HEK293 (cell line): Measurements from ENCODE around the gene IQCE.

Experiments used
- CTCF ChIA-PET: fragments of 350-600 bp; formaldehyde crosslinking; extraction: SDS; loops from one replicate; lab custom pipeline; 2021; ENCODE audit warnings: antibody characterized with exemption; lab: Yijun Ruan, JAX
- POLR2A ChIA-PET: fragments of 300-600 bp; formaldehyde crosslinking; extraction: SDS; loops from one replicate; lab custom pipeline; 2020; ENCODE audit warnings: antibody characterized with exemption, inconsistent platforms; lab: Yijun Ruan, JAX
- H3K27ac ChIP-seq: fragments of 200-500 bp; sonication (Bioruptor generic); 2 replicates; pipeline ENCODE4 v1.5.1; 2014; ENCODE audit warnings: low read depth, low read length, control low read depth, inconsistent platforms; ENCODE audit errors: extremely low read depth
- H3K36me3 ChIP-seq, 2 experiments: fragments of 200-500 bp in 1 of 2; sonication (Bioruptor generic) in 1 of 2; 1 replicate in 1 of 2; 2 replicates in 1 of 2; pipeline ENCODE4 v1.5.1; 2014 to 2017; ENCODE audit warnings: inconsistent platforms in 2 of 2, low read length in 2 of 2; ENCODE audit not compliant: control insufficient read depth in 2 of 2, insufficient read depth in 1 of 2
- H3K4me1 ChIP-seq: fragments of 200-500 bp; sonication (Bioruptor generic); 2 replicates; pipeline ENCODE4 v1.5.1; 2014; ENCODE audit warnings: mild to moderate bottlenecking, low read length, inconsistent platforms; ENCODE audit not compliant: control insufficient read depth, insufficient read depth
- H3K4me3 ChIP-seq: 2 replicates; pipeline ENCODE4 v1.5.1; 2011; ENCODE audit warnings: low read depth, mild to moderate bottlenecking, control low read depth, low read length, moderate library complexity
- H3K9me3 ChIP-seq: fragments of 200-500 bp; sonication (Bioruptor generic); 2 replicates; pipeline ENCODE4 v1.5.1; 2014; ENCODE audit warnings: low read depth, low read length, inconsistent platforms; ENCODE audit not compliant: control insufficient read depth, insufficient read depth
- CTCF ChIP-seq: fragments of 450-650 bp; formaldehyde crosslinking; IDR thresholded peaks from 2 replicates; pipeline ENCODE4 v1.5.1; 2016; ENCODE audit warnings: missing biosample characterization, missing genetic modification characterization
- EGR2 ChIP-seq: fragments of 450-650 bp; formaldehyde crosslinking; IDR thresholded peaks from 2 replicates; pipeline ENCODE4 v1.5.1; 2016; ENCODE audit warnings: low read depth, missing biosample characterization, missing genetic modification characterization
- GLI4 ChIP-seq: fragments of 450-650 bp; formaldehyde crosslinking; IDR thresholded peaks from 2 replicates; pipeline ENCODE4 v1.5.1; 2016; ENCODE audit warnings: missing biosample characterization, missing genetic modification characterization
- HOXC10 ChIP-seq: sonication (generic); formaldehyde crosslinking; IDR thresholded peaks from 2 replicates; pipeline ENCODE4 v1.8.1; 2023; ENCODE audit warnings: mild to moderate bottlenecking, missing genetic modification reagents
- KLF1 ChIP-seq: fragments of 450-650 bp; formaldehyde crosslinking; IDR thresholded peaks from 2 replicates; pipeline ENCODE4 v1.5.1; 2016; ENCODE audit warnings: missing biosample characterization, missing genetic modification characterization
- KLF8 ChIP-seq: fragments of 450-650 bp; formaldehyde crosslinking; IDR thresholded peaks from 2 replicates; pipeline ENCODE4 v1.5.1; 2016; ENCODE audit warnings: missing biosample characterization, missing genetic modification characterization
- SP7 ChIP-seq: fragments of 450-650 bp; formaldehyde crosslinking; IDR thresholded peaks from 2 replicates; pipeline ENCODE4 v1.5.1; 2016; ENCODE audit warnings: missing biosample characterization, missing genetic modification characterization
- TRIM28 ChIP-seq: IDR thresholded peaks from 2 replicates; pipeline ENCODE4 v1.6.1; 2011; ENCODE audit warnings: low read length, control low read depth, borderline replicate concordance
- ZBTB44 ChIP-seq: fragments of 450-650 bp; IDR thresholded peaks from 2 replicates; pipeline ENCODE4 v1.5.1; 2018; ENCODE audit warnings: missing biosample characterization, mild to moderate bottlenecking, missing genetic modification characterization
- ZNF112 ChIP-seq: fragments of 450-650 bp; formaldehyde crosslinking; IDR thresholded peaks from 2 replicates; pipeline ENCODE4 v1.5.0; 2017; ENCODE audit warnings: missing biosample characterization, missing genetic modification characterization
- ZNF157 ChIP-seq: fragments of 450-650 bp; formaldehyde crosslinking; IDR thresholded peaks from 2 replicates; pipeline ENCODE4 v1.5.1; 2016; ENCODE audit warnings: missing biosample characterization, missing genetic modification characterization
- ZNF169 ChIP-seq: fragments of 450-650 bp; formaldehyde crosslinking; IDR thresholded peaks from 2 replicates; pipeline ENCODE4 v1.5.1; 2016; ENCODE audit warnings: missing biosample characterization, missing genetic modification characterization
- ZNF18 ChIP-seq: fragments of 450-650 bp; formaldehyde crosslinking; IDR thresholded peaks from 2 replicates; pipeline ENCODE4 v1.5.1; 2016; ENCODE audit warnings: missing biosample characterization, missing genetic modification characterization
- ZNF184 ChIP-seq: fragments of 450-650 bp; IDR thresholded peaks from 2 replicates; pipeline ENCODE4 v1.5.1; 2018; ENCODE audit warnings: missing biosample characterization, mild to moderate bottlenecking, missing genetic modification characterization
- ZNF324 ChIP-seq: fragments of 450-650 bp; formaldehyde crosslinking; IDR thresholded peaks from 2 replicates; pipeline ENCODE4 v1.5.1; 2016; ENCODE audit warnings: missing biosample characterization, missing genetic modification characterization
- ZNF48 ChIP-seq: fragments of 450-650 bp; formaldehyde crosslinking; IDR thresholded peaks from 2 replicates; pipeline ENCODE4 v1.5.1; 2016; ENCODE audit warnings: missing biosample characterization, missing genetic modification characterization
- ZNF488 ChIP-seq: fragments of 450-650 bp; formaldehyde crosslinking; IDR thresholded peaks from 2 replicates; pipeline ENCODE4 v1.5.1; 2016; ENCODE audit warnings: missing biosample characterization, missing genetic modification characterization
- ZNF510 ChIP-seq: fragments of 450-650 bp; formaldehyde crosslinking; IDR thresholded peaks from 2 replicates; pipeline ENCODE4 v1.5.1; 2018; ENCODE audit warnings: mild to moderate bottlenecking, missing genetic modification characterization, missing biosample characterization; ENCODE audit not compliant: insufficient replicate concordance
- ZNF555 ChIP-seq: fragments of 450-650 bp; formaldehyde crosslinking; conservative IDR thresholded peaks from 2 replicates; pipeline ENCODE4 v1.5.1; 2017; ENCODE audit warnings: missing biosample characterization, mild to moderate bottlenecking, missing genetic modification characterization, inconsistent platforms
- ZNF560 ChIP-seq: fragments of 450-650 bp; formaldehyde crosslinking; IDR thresholded peaks from 2 replicates; pipeline ENCODE4 v1.5.1; 2017; ENCODE audit warnings: missing biosample characterization, missing genetic modification characterization, borderline replicate concordance
- ZNF624 ChIP-seq: fragments of 450-650 bp; formaldehyde crosslinking; IDR thresholded peaks from 2 replicates; pipeline ENCODE4 v1.5.1; 2017; ENCODE audit warnings: missing biosample characterization, missing genetic modification characterization

Gene IQCE

GRCh38 chr7:2525658-2526630, 32.8 kb upstream of the IQCE start (continued):
- TF ChIP-seq ZBTB44 (no peak), ZNF624 (no peak), HOXC10 (CRISPR knock-in tag) (no peak), KLF8 (tag by site-specific recombination) (peak; percentile 52; the same call in 1 of the 2 replicates), ZNF488 (tag by site-specific recombination) (no peak), SP7 (tag by site-specific recombination) (peak; percentile 46; the same call in 1 of the 2 replicates), ZNF184 (tag by site-specific recombination) (no peak), ZNF169 (no peak), ZNF560 (tag by site-specific recombination) (no peak), ZNF555 (tag by site-specific recombination) (no peak), TRIM28 (no peak), CTCF (tag by site-specific recombination) (peak; percentile 75), ZNF324 (tag by site-specific recombination) (no peak), ZNF112 (tag by site-specific recombination) (no peak), ZNF48 (tag by site-specific recombination) (no peak)

- no peaks in the 10 kb centered on the region for H3K36me3 ChIP-seq
- TF ChIP-seq EGR2 (tag by site-specific recombination) (0 out of 2 replicates have a peak, but pooled peaks have one; percentile 5), ZNF18 (no peak), ZNF510 (no peak), ZNF157 (tag by site-specific recombination) (peak; percentile 98), GLI4 (tag by site-specific recombination) (peak; percentile 100), KLF1 (tag by site-specific recombination) (peak; percentile 60)
- H3K4me3 ChIP-seq, result no peak overlapping the region
- no peaks in the 10 kb centered on the region for H3K9me3 ChIP-seq
- CTCF ChIA-PET, result interaction anchor here (0.6 kb wide), 1 partner anchor 23 kb away, joined by 6 read pairs; no protein-coding TSS in a partner anchor
- peaks cover 7% of the 10 kb centered on the region for H3K4me1 ChIP-seq
- POLR2A ChIA-PET, result interaction anchor here (0.5 kb wide), 1 partner anchor 104 kb away, joined by 3 read pairs; no protein-coding TSS in a partner anchor
- H3K27ac ChIP-seq, result no peak overlapping the region
These were observed 31.9 kb upstream of the IQCE start for GRCh38 chr7:2526659-2527504.
